Neural cell (in vitro differentiated cells): ENCODE data around the gene NRBF2. TPM values are rescaled to one million over a fixed set of nuclear protein-coding genes. Genes with fewer than 3 reads are reported as not detected.

Experiments
- H2AFZ ChIP-seq: fragments of 200-600, 300-800 bp; sonication (generic), shearing (Covaris generic); 2 replicates; pipeline ENCODE4 v1.6.0; 2014; ENCODE audit warnings: low read depth, mild to moderate bottlenecking, antibody characterized with exemption, low read length, moderate library complexity
- H3F3A ChIP-seq: fragments of 200-600 bp; shearing (Covaris generic); 2 replicates; pipeline ENCODE4 v1.6.1; 2016; ENCODE audit warnings: mild to moderate bottlenecking, moderate library complexity, mixed read lengths, antibody characterized with exemption, low read length; ENCODE audit not compliant: insufficient read depth, poor library complexity, severe bottlenecking
- H3K27ac ChIP-seq: fragments of 200-600, 300-800 bp; sonication (generic), shearing (Covaris generic); 2 replicates; pipeline ENCODE4 v1.5.1; 2014; ENCODE audit warnings: mild to moderate bottlenecking, low read length, moderate library complexity
- H3K27me3 ChIP-seq: fragments of 300-800, 200-600 bp; sonication (generic), shearing (Covaris generic); 2 replicates; pipeline ENCODE4 v1.6.0; 2014; ENCODE audit warnings: mild to moderate bottlenecking, low read depth, low read length, moderate library complexity; ENCODE audit not compliant: insufficient read depth
- H3K36me3 ChIP-seq: fragments of 300-800, 200-600 bp; sonication (generic), shearing (Covaris generic); 2 replicates; pipeline ENCODE4 v1.5.1; 2014; ENCODE audit warnings: mild to moderate bottlenecking, antibody characterized with exemption, low read length, moderate library complexity; ENCODE audit not compliant: insufficient read depth
- H3K4me2 ChIP-seq: fragments of 300-800, 200-600 bp; sonication (generic), shearing (Covaris generic); 2 replicates; pipeline ENCODE4 v1.6.0; 2014; ENCODE audit warnings: mild to moderate bottlenecking, low read length
- H3K4me3 ChIP-seq: fragments of 300-800, 200-600 bp; sonication (generic), shearing (Covaris generic); 2 replicates; pipeline ENCODE4 v1.5.1; 2014; ENCODE audit warnings: mild to moderate bottlenecking, low read length, moderate library complexity
- H3K79me2 ChIP-seq: fragments of 200-600 bp; shearing (Covaris generic); replicated peaks from 2 replicates; pipeline ENCODE4 v1.6.0; 2014; ENCODE audit warnings: mild to moderate bottlenecking, low read length, moderate library complexity; ENCODE audit not compliant: insufficient read depth
- H3K9ac ChIP-seq: fragments of 300-800, 200-600 bp; sonication (generic), shearing (Covaris generic); 2 replicates; pipeline ENCODE4 v1.6.1; 2016; ENCODE audit warnings: mild to moderate bottlenecking, low read length, mixed read lengths
- H3K9me2 ChIP-seq: fragments of 200-600 bp; shearing (Covaris generic); 2 replicates; pipeline ENCODE4 v1.6.1; 2016; ENCODE audit warnings: mild to moderate bottlenecking, low read length, mixed read lengths; ENCODE audit not compliant: insufficient read depth
- H3K9me3 ChIP-seq: fragments of 200-600, 300-800 bp; sonication (generic), shearing (Covaris generic); 2 replicates; pipeline ENCODE4 v1.6.1; 2016; ENCODE audit warnings: mild to moderate bottlenecking, mixed run types, low read length, moderate library complexity, mixed read lengths
- H4K20me1 ChIP-seq: fragments of 200-600 bp; shearing (Covaris generic); 2 replicates; pipeline ENCODE4 v1.6.1; 2016; ENCODE audit warnings: mild to moderate bottlenecking, mixed run types; ENCODE audit not compliant: insufficient read depth
- CTCF ChIP-seq: fragments of 450-650 bp; IDR thresholded peaks from 2 replicates; pipeline ENCODE4 v1.5.1; 2014; ENCODE audit warnings: antibody characterized with exemption, mild to moderate bottlenecking, moderate library complexity; ENCODE audit not compliant: poor library complexity, severe bottlenecking
- EP300 ChIP-seq: fragments of 450-650 bp; conservative IDR thresholded peaks from 2 replicates; pipeline ENCODE4 v1.6.1; 2014; ENCODE audit warnings: antibody characterized with exemption, mild to moderate bottlenecking, moderate library complexity; ENCODE audit not compliant: poor library complexity, severe bottlenecking
- EZH2 ChIP-seq: fragments of 200-600, 300-800 bp; shearing (Covaris generic), sonication (generic); IDR thresholded peaks from 2 replicates; pipeline ENCODE4 v1.6.1; 2014; ENCODE audit warnings: antibody characterized with exemption, low read length, borderline replicate concordance, mild to moderate bottlenecking; ENCODE audit not compliant: insufficient read depth, poor library complexity, severe bottlenecking
- MXI1 ChIP-seq: fragments of 450-650 bp; conservative IDR thresholded peaks from 2 replicates; pipeline ENCODE4 v1.6.1; 2014; ENCODE audit warnings: antibody characterized with exemption, mild to moderate bottlenecking; ENCODE audit not compliant: poor library complexity, severe bottlenecking
- POLR2AphosphoS5 ChIP-seq: IDR thresholded peaks from 2 replicates; pipeline ENCODE4 v1.6.1; 2012
- RAD21 ChIP-seq: fragments of 450-650 bp; conservative IDR thresholded peaks from 2 replicates; pipeline ENCODE4 v1.6.1; 2014; ENCODE audit warnings: antibody characterized with exemption, mild to moderate bottlenecking, moderate library complexity
- REST ChIP-seq: IDR thresholded peaks from 2 replicates; pipeline ENCODE4 v1.6.1; 2012; ENCODE audit warnings: borderline replicate concordance
- SMC3 ChIP-seq: fragments of 450-650 bp; conservative IDR thresholded peaks from 2 replicates; pipeline ENCODE4 v1.6.1; 2014; ENCODE audit warnings: antibody characterized with exemption, mild to moderate bottlenecking, moderate library complexity; ENCODE audit not compliant: poor library complexity
- TAF1 ChIP-seq: IDR thresholded peaks from 2 replicates; pipeline ENCODE4 v1.6.1; 2012; ENCODE audit warnings: low read depth
- polyA plus RNA-seq: library from polyadenylated mRNA; depleted of rRNA; stranded (reverse); fragments of >200 nt; gene quantifications from 2 replicates; pipeline ENCODE4 v1.2.3, GENCODE V29; 2014

NRBF2 gene
- polyA plus RNA-seq, 1 donor from 2014 or later, result 32.7 TPM

- Histone ChIP-seq H4K20me1 (no peaks in the 10 kb centered on the region), H3K79me2 (peaks cover 11% of the 10 kb centered on the region), H3K4me2 (no peak overlapping the region)
Measured at GRCh38 chr10:63142136-63142535, 9.0 kb downstream of the NRBF2 start.

GRCh38 chr10:63143987-63144386, 10.9 kb downstream of the NRBF2 start:
- Histone ChIP-seq H3K9ac (no peak overlapping the region), H3K79me2 (peaks cover 4% of the 10 kb centered on the region), H3K27me3 (no peaks in the 10 kb centered on the region), H3K9me2 (no peaks in the 10 kb centered on the region), H3F3A (no peaks in the 10 kb centered on the region), H4K20me1 (no peaks in the 10 kb centered on the region), H2AFZ (no peak overlapping the region), H3K36me3 (no peaks in the 10 kb centered on the region), H3K27ac (no peak overlapping the region), H3K4me2 (no peak overlapping the region), H3K4me3 (no peak overlapping the region), H3K9me3 (no peaks in the 10 kb centered on the region)
- TF ChIP-seq SMC3 (no peak), EP300 (no peak), REST (no peak), RAD21 (no peak), TAF1 (no peak), EZH2 (no peak), POLR2AphosphoS5 (no peak)

More at GRCh38 chr10:63142136-63142535, 9.0 kb downstream of the NRBF2 start:
- Histone ChIP-seq H3F3A (no peaks in the 10 kb centered on the region), H3K36me3 (no peaks in the 10 kb centered on the region), H3K4me3 (no peak overlapping the region), H3K27me3 (no peaks in the 10 kb centered on the region), H3K9ac (no peak overlapping the region), H3K27ac (no peak overlapping the region), H3K9me2 (no peaks in the 10 kb centered on the region), H3K9me3 (no peaks in the 10 kb centered on the region), H2AFZ (no peak overlapping the region)
- TF ChIP-seq CTCF (no peak), MXI1 (no peak), RAD21 (no peak), EP300 (no peak), EZH2 (no peak), POLR2AphosphoS5 (no peak), SMC3 (no peak), REST (no peak), TAF1 (no peak)
